Measurements from ENCODE around the gene PRKAG1.

The PRKAG1 gene

GRCh38 chr12:48994224-48995085, 24.1 kb downstream of the PRKAG1 start:
- no peak overlapping the region for H3K4me3 ChIP-seq (ENCODE audit: low read depth, low read length)
- TF ChIP-seq, protein P1, sequence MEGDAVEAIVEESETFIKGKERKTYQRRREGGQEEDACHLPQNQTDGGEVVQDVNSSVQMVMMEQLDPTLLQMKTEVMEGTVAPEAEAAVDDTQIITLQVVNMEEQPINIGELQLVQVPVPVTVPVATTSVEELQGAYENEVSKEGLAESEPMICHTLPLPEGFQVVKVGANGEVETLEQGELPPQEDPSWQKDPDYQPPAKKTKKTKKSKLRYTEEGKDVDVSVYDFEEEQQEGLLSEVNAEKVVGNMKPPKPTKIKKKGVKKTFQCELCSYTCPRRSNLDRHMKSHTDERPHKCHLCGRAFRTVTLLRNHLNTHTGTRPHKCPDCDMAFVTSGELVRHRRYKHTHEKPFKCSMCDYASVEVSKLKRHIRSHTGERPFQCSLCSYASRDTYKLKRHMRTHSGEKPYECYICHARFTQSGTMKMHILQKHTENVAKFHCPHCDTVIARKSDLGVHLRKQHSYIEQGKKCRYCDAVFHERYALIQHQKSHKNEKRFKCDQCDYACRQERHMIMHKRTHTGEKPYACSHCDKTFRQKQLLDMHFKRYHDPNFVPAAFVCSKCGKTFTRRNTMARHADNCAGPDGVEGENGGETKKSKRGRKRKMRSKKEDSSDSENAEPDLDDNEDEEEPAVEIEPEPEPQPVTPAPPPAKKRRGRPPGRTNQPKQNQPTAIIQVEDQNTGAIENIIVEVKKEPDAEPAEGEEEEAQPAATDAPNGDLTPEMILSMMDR (IDR thresholded peaks at IDR 0.05; ENCODE audit: low read depth, low read length, missing control alignments), result no peak
- no peak for DNase-seq (ENCODE audit: low read depth)
- in situ Hi-C loops (cut with HindIII; ENCODE audit: low sequenced_read_pairs), result no loop called here

DNA sequence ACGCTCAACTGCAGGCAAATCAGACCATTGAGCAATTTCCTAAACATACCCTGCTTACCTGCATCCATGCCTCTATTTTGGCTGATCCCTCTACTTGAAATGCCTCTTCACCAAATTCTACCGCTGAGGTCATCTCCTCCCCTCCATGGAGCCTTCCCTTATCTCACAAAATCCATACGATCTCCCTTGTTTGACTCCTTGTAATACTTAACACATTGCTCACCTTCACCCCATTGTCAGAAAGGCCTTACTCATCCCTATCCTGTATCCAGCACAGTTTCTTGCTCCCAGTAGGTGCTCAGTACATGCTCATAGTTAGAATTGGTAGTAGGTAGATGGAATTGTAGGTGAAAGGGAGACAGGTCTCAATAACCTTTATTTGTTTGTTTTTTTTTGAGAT, 24.8 kb downstream of the PRKAG1 start:
- TF ChIP-seq, protein P1 (IDR thresholded peaks at IDR 0.05; ENCODE audit: low read depth, low read length, missing control alignments), result no peak
- no peak for DNase-seq (ENCODE audit: low read depth)
- in situ Hi-C loops (cut with HindIII; ENCODE audit: low sequenced_read_pairs), result no loop called here
- H3K4me3 ChIP-seq (ENCODE audit: low read depth, low read length), result no peak overlapping the region

DNA sequence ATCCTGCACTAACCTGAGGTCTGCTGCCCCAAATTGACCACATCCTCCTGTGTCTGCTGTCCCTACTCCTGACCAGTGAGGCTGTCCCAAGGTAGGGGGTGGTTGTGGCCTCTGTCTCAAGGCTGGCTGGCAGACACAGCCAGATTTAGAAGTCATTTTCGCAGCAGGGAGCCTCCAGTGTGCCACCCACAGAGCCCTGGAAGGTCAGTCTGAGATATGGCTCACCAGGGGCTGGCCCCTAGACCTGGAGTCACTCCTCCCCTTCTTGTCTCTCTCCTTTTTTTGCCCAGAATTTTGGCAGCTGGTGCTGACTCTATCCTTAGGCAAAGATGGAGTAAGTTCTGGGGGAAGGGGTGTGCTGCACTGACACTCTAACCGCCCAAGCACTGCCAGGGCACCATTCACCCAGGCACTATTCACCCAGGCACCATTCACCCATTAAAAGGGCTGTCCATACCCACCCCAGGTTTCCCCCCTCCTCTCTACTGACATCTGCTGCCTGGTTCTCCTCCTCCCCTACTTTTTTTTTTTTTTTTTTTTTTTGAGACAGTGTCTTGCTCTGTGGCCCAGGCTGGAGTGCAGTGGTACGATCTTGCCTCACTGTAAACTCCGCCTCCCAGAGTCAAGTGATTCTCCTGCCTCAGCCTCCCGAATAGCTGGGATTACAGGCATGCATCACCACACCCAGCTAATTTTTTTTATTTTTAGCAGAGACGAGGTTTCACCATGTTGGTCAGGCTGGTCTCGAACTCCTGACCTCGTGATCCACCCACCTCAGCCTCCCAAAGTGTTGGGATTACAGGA, 27.1 kb downstream of the PRKAG1 start:
- no peak for DNase-seq (ENCODE audit: low read depth)
- no peak overlapping the region for H3K4me3 ChIP-seq (ENCODE audit: low read depth, low read length)
- in situ Hi-C loops (cut with HindIII; ENCODE audit: low sequenced_read_pairs), result no loop called here
- TF ChIP-seq, protein P1 (IDR thresholded peaks at IDR 0.05; ENCODE audit: low read depth, low read length, missing control alignments), result no peak

GRCh38 chr12:48990552-48990951, 28.0 kb downstream of the PRKAG1 start:
- no peak overlapping the region for H3K4me3 ChIP-seq (ENCODE audit: low read depth, low read length)
- in situ Hi-C loops (cut with HindIII; ENCODE audit: low sequenced_read_pairs), result no loop called here
- no peak for DNase-seq (ENCODE audit: low read depth)
- TF ChIP-seq, protein P1 (IDR thresholded peaks at IDR 0.05; ENCODE audit: low read depth, low read length, missing control alignments), result no peak

GRCh38 chr12:48988030-48988649, 30.4 kb downstream of the PRKAG1 start:
- no peak overlapping the region for H3K4me3 ChIP-seq (ENCODE audit: low read depth, low read length)
- TF ChIP-seq, protein P1 (IDR thresholded peaks at IDR 0.05; ENCODE audit: low read depth, low read length, missing control alignments), result peak; percentile 83
- DNase-seq (ENCODE audit: low read depth), result no peak
- in situ Hi-C loops (cut with HindIII; ENCODE audit: low sequenced_read_pairs), result no loop called here

DNA sequence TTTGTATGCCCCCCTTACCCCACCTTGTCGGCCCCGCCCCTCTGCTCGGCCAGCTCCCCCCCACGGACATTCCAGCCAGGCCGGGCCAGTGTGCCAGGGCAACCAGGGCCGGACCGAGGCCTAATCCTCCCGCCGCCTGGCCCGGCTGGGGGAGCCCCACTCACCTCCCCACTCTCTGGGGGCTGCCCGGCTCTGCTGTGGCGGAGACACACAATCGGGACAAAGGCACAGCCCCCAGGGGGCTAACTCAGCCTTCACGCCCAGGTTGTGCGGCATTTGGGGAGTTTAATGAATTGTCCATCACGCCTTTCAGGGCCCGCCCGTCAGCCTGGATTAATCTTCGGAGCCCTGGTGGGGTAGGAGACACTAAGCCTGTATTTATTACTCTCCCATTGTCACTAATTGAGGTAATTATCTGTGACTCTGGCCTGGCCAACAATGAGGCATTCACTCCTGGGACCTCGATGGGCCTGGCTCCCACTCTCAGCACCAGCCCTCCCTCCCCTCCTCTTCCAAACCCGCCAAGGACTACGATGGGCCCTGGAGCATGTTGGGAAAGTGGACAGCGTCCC, 31.8 kb downstream of the PRKAG1 start:
- TF ChIP-seq, protein P1 (IDR thresholded peaks at IDR 0.05; ENCODE audit: low read depth, low read length, missing control alignments), result no peak
- no peak for DNase-seq (ENCODE audit: low read depth)
- H3K4me3 ChIP-seq (ENCODE audit: low read depth, low read length), result no peak overlapping the region
- in situ Hi-C loops (cut with HindIII; ENCODE audit: low sequenced_read_pairs), result no loop called here

All from astrocyte of the cerebellum (primary cell).